GM19397 (cell line): ENCODE measurements around the gene SVBP.

Experiments
- ATAC-seq: cut with Tn5 transposase; IDR thresholded peaks from one replicate; pipeline ENCODE4 v1.9.1; 2021; ENCODE audit warnings: mild to moderate bottlenecking, moderate library complexity; ENCODE audit not compliant: unreplicated experiment

The SVBP gene

DNA sequence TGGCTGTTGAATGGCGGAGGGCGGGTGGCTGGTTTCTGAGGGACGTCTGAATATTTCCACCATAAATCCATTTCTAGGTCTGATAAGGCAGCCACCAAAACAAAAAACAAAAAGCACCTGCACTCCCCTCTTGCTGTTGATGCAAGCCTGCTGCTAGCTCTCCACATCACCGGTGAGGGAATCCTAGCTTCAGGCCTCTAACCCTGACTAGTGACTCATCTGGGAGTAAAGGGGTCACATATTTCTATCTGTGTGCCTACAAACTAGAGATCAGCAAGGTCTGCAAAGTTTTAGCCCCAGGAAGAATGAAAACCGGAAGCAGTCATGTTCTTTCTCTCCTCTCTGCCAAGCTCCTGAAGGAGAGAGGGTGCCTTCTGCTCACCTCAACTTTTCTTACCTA is 10.6 kb downstream of the SVBP start:
- ATAC-seq, result no peak

DNA sequence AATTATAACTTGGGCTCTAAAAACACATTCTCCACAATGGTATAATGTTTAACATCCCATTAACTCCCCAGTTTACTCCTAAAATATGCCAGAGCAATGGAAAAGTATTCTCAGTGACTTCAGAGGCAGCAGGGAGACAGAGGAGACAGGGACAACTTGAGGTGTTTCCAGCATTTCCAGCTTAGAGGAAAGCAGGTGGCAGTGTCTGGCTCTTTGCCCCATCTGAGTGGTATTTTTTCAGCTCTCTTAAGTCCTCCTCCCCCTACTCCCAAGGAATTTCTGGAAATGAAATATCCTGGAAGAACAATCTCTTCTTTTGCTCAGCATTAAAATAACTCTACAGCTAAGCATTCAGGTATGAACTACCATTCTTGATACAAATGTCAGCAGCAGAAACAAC is 11.0 kb downstream of the SVBP start:
- ATAC-seq, result no peak

DNA sequence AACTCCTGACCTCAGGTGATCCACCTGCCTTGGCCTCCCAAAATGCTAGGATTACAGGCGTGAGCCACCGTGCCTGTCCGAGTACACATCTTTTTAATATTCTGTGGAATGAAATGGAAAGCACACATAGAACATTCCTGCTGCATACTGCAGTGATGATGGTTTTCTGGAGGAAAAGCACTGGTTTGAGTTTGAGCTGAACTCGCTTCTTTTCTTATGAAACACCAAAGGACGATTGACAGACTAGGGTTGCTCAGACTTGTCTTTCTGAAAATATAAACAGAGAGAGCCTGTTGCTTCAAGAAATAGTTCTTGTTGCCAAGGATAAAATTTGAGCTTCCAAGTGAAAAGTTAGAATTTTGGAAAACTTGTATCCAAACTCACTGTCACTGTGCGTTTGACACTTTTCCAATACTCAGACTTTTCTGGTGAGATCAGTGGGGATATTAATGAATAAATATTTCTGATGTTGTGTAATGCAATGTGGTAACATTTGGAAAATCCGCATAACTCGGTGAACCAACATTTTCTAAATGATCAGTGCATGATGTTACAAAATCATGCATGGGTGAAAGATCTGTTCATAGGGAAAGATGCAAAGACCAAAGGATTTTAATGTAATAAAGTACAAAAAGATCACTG is 15.2 kb downstream of the SVBP start:
- ATAC-seq, result no peak

DNA sequence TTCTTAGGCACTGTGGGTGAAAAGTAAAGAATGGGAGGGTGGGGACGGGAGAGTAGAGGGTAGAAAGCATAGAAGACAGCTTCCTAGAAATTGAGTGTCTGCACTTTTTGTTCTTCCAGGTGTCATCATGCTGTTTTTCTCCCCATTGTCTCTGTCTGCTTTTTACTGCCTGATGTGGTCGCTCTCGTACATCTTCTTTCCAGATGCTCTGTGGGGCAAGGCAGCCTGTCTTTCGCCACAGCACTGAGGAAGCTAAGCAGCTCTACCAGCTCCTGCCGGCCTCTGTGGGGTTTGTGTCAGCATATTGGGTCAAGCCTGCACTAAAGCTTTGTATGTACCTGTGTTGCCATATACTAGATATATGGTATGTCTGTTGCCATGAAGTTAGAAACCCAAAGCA is 19.2 kb downstream of the SVBP start:
- no peak for ATAC-seq

DNA sequence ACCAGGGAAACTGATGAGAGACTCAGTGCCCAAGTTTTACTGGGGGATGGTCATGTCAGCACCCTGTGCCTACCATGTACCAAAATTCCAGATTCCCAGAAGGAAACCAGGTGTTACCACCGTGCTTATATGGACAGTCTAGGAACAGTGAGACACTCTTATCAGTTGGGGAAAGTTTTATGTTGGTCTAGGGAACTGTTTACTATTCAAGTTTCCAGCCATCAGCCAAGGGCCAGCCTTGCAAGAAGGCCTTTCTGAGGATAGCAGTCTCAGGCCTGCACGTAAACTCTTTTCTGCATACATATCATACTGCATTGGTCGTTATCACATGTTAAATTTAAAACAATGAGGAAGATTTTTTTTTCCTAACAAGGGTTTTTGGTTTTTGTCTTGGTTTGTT is 19.8 kb downstream of the SVBP start:
- ATAC-seq, result no peak

DNA sequence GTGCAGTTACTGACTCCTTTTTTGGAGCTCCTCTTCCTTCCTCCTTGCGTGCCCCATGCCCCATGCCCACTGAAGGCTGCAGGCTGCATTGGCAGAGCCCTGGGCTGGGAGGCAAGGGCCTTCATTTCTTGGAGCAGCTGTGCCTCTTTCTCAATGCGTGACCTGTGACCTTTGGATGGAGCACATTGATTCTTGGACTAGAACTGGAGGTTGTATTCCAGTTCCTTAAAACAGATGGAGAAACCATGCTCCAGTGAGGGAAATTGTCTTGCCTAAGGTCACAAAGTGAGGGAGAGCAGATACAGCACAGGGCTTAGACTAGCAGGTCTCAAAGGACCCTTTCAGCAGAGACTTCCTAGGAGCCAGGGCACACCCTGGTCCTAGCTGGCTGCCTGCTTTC is 23.4 kb downstream of the SVBP start:
- no peak for ATAC-seq

DNA sequence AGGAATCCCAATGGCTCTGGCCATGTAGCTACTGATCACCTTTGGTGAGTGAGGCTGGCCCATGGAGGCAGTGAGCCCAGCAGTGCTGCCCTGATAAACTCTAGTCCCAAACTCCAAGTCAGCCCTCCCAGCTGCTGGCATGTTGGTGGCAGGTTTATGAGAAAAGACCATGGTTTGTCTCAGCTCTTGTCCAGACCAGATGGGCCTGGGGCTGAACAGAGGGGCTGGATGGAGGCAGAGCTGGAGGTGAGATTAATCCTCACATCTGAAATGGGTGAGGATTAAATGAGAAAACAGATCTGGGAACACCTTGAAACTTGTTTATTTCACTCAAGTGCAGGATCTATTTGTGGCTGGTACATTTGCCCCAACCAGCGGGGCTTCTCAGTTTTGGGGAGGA is 29.2 kb downstream of the SVBP start:
- no peak for ATAC-seq

DNA sequence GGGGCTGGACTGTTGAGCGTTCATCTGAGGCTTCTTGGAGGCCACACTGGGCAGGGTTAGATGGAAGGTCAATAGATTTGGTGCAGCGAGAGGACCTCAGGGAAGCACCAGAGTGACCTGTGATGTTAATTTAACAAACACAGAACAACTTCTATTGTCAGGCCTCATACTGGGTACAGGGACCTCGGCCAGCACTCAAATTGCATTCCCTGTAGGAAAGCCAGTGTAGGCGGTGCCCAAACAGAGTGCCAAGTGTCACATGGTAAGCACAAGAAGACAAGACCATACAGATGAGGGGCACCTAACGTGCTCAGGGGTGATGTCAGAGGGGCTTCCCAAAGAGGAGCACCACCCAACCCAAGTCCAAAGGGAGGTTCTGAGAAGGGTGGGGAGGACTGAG is 31.1 kb downstream of the SVBP start:
- no peak for ATAC-seq

DNA sequence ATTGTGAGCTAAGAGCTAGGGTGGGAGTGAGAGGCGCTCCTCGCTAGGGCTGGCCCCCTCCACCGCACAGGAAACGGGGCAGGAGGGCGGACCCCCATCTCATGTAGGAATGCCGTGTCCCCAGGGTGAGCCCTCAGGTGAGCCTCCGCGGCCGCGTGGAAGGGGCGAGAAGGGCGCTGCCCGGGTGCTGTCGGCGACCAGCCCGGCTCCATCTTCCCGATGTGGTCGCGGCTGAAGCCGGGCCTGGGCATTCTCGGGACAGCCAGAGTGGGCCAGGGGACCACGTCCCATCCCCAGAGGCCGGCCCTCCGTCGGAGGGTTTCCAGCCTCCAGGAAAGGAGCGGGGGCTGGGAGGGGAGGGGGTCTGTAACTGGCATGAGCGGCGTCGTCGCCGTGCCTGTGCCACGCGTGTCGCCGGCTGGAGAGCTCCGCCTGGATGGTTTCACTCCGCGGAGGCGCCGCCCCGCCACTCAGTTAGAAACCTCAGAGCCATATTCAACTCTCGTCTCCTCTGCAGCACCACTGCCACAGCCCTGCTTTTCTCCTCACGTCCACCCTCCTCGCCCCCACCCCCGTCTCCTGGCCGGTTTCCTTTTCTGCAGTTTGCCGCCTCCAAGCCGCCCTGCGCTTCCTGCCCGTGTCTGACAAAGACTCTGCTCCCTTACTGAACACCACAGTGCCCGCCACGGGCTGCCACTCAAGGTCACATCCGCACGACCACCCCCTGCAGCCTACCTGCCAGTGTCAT is 32.1 kb downstream of the SVBP start, which contains the start of gene TMEM269:
TMEM269 (plus strand) TSS at position 46 of the 748 bp plus-strand sequence. CDS start 4,903 bp downstream, outside the sequence.
- ATAC-seq, result no peak

DNA sequence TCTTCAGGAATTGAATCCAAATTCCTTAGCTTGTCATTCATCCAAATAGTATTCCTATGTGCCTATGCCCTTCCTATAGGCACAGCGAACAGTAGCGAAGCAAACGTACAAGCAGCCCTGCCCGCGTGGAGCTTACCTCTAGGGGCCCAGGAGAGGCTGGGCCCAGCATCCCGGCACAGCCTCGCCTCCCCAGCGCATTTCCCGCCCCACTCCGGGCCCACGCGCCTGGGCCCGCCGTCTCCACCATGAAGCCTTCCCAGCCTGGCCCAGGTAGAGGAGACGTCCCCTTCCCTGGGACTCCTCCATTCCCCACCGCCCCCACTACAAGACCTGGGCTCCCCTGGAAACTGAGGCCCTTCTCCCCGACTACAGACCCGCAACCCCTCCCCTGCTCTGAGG is 32.7 kb downstream of the SVBP start:
- ATAC-seq, result no peak

DNA sequence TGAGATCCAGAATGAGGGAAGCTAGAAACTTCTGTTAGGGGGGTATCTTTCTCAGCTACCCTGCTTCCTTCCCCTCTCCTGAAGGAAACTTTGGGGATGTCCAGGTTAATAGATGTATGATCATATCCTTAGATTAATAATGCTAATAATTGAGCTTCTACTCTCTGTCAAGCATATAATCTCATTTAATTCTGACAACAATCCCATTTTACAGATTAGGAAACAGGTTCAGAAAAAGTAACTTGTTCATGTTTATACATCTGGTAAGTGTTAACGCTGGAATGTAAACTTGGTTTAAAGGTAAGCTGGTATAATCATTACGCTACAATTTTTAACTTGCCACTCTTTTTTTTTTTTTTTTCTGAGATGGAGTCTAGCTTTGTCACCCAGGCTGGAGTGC is 34.1 kb downstream of the SVBP start:
- no peak for ATAC-seq

DNA sequence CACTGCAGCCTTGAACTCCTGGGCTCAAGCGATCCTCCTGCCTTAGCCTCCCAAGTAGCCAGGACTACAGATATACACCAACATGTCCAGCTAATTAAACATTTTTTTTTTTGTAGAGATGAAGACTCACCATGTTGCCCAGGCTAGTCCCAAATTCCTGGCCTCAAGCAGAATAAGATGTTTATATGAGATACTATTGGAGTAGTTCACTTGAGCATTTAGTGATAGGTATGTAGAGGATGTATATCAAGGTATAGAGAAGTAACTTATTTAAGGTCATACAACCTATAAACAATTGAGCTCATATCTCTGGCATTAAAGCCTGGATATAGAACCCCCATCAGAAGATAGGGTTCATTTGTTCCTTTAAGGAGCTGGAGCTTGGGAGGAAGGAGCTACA is 37.0 kb downstream of the SVBP start:
- ATAC-seq, result no peak

DNA sequence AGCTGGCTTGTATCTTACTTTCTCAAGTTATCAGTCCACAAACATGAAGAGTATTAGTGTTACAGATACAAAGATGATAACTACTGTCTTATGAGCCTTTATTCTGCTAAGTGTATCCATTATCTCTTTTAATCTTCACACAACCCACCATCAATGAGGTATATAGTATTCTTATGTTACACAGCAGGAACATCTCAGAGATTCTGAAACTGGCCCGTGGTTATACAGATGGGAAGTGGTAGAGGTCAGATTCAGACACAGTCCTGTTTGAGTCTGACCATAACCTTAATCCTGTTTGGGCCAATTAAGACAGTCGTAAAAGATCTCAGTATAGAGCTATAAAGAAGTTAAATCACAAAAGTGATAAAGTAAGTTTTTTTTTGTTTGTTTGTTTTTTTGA is 37.5 kb downstream of the SVBP start:
- ATAC-seq, result no peak

DNA sequence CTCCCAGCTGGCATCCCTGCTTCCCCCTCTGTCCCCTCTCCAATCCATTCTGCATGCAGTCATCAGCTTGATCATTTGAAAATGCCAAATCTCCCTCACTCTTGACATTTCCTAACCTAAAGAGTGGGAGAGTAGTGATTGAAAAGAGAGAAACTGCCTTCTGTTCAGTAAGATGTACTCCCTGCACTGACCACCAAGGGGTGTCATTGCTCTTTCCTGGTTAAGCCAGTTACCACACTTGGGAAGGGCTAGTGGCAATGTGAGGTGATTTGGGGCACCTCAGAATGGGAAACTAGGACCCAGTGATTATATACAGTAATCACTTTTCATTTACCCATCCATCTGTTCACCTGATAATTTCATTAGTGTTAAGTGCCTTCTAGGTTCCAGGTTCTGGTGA is 39.3 kb downstream of the SVBP start:
- no peak for ATAC-seq

DNA sequence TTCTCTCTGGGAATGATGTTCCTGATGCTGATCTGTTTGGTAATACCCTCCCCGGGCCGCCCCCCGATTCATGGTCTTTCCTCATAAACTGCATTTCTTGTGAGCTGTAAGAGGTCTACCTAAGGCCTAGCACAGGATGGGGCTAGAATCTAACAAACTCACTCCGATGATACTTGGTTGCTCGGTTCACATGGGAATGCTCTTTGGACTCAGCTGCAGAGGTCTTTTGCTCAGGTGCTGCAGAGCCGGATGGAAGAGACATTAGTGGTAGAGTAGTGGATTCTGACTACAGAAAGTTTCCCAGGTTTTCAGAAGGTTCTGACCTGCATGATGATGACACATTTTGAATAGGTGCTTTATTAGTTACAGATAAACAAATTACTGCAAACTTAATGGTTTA is 40.7 kb downstream of the SVBP start:
- no peak for ATAC-seq

DNA sequence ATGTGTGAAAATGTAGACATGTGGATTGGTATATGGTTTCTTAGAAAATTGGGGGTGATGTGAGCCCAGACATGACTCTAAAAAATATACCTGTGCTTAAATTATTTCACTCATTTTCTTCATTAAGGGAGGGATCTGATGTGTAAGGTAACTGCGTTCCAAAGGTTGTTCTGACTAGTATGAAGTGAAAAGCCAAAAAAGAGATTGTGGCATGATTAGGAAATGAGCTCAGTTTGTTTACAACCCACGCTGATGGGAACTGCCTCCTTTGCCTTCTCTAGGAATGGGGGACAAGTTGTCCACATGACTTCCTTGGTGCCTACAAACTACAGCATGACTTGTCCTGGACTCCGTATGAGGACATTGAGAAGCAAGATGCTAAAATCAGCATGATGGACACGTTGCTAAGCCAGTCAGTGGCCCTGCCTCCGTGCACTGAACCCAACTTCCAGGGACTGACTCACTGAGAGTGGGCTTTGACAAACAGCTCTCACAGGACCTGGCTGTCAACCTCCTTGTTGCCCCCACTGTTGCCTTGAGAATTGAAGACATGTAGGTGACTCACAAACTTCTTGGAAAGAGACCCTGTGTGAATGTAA is 42.2 kb downstream of the SVBP start:
- no peak for ATAC-seq

DNA sequence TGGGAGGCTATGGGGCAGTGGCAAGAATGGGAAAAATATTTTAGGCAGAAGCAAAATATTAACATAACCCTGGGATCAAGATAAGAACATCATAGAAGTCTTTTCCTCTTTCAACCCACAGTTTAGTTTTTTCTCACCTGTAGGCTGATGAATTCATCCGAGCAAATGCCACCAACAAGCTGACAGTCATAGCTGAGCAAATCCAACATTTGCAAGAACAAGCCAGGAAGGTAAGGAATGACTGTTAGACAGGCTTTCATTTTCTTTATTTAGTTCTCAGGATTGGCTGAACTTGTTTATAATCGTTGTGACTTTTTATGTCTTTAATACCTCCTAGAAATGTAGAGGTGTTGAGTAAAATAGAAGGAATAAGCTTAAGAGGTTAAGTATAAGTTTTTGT is 43.8 kb downstream of the SVBP start:
- no peak for ATAC-seq

DNA sequence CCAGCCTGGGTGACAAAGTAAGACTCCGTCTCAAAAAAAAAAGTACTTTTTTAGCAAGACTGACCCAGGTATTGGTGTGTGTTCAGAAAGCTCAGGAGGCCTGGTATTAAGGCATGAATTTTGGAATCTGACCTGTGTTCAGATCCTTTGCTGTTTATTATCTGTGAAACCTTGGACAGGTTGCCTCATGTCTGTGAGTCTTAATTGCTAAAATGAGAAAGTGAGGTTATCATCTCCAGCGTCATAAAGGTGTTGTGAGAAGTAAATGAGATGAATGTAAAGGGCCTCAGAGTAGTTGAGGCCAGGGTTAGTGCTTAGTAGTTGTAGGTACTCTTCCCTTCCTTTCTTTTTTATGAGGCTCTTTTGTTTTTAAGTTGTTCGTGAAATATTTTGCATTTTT is 47.4 kb downstream of the SVBP start:
- ATAC-seq, result no peak

DNA sequence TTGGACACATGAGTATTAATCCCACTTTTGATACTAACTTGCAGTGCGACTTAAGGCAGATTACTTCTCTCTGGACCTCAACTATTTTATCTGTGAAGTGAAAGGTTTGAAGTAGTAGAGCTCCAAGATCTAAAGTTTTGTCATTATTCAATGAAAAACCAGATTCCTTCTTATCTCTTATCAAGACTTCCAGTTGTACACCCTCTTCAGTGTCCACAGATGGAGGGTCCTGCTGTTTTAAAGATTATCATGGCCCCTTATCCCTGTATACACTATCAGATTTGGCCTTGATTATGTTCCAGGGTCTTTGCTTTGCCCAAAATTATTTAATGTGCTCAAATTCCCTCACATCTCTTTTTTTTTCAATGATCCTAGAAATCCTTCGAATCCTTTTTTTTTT is 49.0 kb downstream of the SVBP start:
- no peak for ATAC-seq

DNA sequence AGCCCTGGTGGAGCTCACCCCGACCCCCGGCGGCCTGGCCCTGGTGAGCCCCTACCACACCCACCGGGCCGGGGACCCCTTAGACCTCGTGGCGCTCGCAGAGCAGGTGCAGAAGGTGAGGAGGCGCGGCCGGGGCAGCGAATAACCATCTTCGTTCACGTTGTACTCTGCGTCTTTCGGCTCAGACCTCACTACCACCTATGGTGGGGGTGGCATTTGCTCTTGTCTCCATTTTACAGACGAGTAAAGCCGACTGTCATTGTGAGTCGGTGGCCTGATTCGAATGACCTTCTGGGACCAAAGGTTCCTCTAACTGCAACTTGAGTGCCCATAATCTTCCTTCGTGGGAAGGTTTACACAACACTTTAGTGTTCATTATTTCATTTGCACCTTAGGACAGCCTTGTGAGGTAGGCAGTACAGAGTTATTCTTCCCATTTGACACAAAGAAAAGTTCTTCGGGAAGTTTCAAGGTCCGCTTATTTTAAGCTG is 49.6 kb downstream of the SVBP start:
- ATAC-seq, result peak; percentile 30

DNA sequence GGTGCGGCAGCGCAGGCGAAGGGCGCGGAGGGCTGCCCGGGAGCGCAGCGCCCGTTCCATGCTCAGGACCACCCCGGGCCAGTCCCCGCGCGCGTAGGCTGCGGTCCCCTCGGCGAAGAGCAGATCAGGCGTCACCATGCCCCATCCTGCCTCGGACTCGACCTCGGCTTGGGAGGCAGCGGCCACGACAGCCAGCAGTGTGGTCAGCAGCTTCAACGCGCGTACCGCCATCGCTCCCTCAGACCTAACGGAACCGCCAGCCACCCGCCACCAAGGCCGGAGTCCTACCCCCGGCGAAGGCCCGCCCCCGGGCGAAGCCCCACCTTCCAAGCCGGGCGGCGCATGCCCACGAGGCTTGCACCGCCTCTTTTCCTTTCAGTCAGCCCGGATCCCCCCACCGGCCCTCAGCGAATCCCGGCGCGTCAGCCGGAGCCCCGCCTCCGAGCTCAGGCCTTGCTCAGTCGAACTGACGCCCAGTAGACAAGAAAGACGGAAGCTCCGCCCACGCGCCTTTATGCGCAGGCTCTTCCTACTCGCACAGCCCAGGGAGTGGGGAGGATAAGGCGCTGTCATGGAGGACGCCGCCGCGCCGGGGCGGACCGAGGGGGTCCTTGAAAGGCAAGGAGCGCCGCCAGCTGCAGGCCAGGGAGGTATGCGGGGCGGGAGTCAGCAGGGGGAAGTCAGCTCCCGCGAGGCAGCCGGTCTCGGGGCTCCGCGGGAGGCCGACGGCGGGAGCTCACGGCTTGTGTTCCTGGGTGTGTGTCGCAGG is 50.3 kb downstream of the SVBP start, which contains the start of the genes C1orf50 and P3H1:
C1orf50 (plus strand) TSS at position 509 of the 769 bp plus-strand sequence; CDS start at position 572, 63 bp downstream.
P3H1 (minus strand) TSS at position 288 of the 769 bp plus-strand sequence; CDS start at position 231, 57 bp downstream.
- peak; percentile 88 for ATAC-seq
